Osteoblast (primary cell): ENCODE results near the gene ADGRL2. TPM values are rescaled to one million over a fixed set of nuclear protein-coding genes. Genes with fewer than 3 reads are reported as not detected.

Experiments
- DNase-seq: peaks from one replicate; pipeline ENCODE4 v3.0.0; 2011; ENCODE audit warnings: low spot score, mixed read lengths; ENCODE audit not compliant: insufficient read length; ENCODE audit errors: missing footprints
- H2AFZ ChIP-seq: 2 replicates; pipeline ENCODE4 v1.6.0; 2011; ENCODE audit warnings: mild to moderate bottlenecking, low read length
- H3K27ac ChIP-seq: 2 replicates; pipeline ENCODE4 v1.5.1; 2011; ENCODE audit warnings: mild to moderate bottlenecking, low read depth, low read length, moderate library complexity
- H3K27me3 ChIP-seq: 2 replicates; pipeline ENCODE4 v1.6.0; 2012; ENCODE audit warnings: mild to moderate bottlenecking, control low read depth, inconsistent platforms, low read length, moderate library complexity; ENCODE audit not compliant: insufficient read depth
- H3K36me3 ChIP-seq: 2 replicates; pipeline ENCODE4 v1.5.1; 2011; ENCODE audit warnings: mild to moderate bottlenecking, low read length, control low read depth, moderate library complexity; ENCODE audit not compliant: insufficient read depth
- H3K4me1 ChIP-seq: 2 replicates; pipeline ENCODE4 v1.5.1; 2011; ENCODE audit warnings: mild to moderate bottlenecking, low read length, control low read depth, moderate library complexity; ENCODE audit not compliant: insufficient read depth
- H3K4me2 ChIP-seq: 2 replicates; pipeline ENCODE4 v1.6.0; 2011; ENCODE audit warnings: mild to moderate bottlenecking, low read length; ENCODE audit not compliant: insufficient read depth
- H3K4me3 ChIP-seq: fragments of 200-600 bp; sonication (generic); 3 replicates; pipeline ENCODE4 v1.5.1; 2012; ENCODE audit warnings: mild to moderate bottlenecking, low read length, inconsistent platforms; ENCODE audit not compliant: insufficient read depth
- H3K79me2 ChIP-seq: 2 replicates; pipeline ENCODE4 v1.6.0; 2012; ENCODE audit warnings: mild to moderate bottlenecking, low read length, control low read depth, inconsistent platforms; ENCODE audit not compliant: insufficient read depth
- H3K9me3 ChIP-seq: 2 replicates; pipeline ENCODE4 v1.5.1; 2011; ENCODE audit warnings: low read depth, low read length, control low read depth
- H4K20me1 ChIP-seq: 2 replicates; pipeline ENCODE4 v1.6.0; 2012; ENCODE audit warnings: mild to moderate bottlenecking, low read length, control low read depth; ENCODE audit not compliant: insufficient read depth
- total RNA-seq: library from RNA; depleted of rRNA; stranded (reverse); fragments of >200 nt; gene quantifications from 2 replicates; pipeline ENCODE4 v1.2.3, GENCODE V29; 2012
- TF ChIP-seq, protein P1 (sequence below): IDR thresholded peaks from 2 replicates; pipeline ENCODE4 v1.5.1; 2011; ENCODE audit warnings: mild to moderate bottlenecking, low read depth, low read length, moderate library complexity; ENCODE audit errors: extremely low read depth

ADGRL2 gene
- total RNA-seq, 1 donor: 55.4 TPM

DNA sequence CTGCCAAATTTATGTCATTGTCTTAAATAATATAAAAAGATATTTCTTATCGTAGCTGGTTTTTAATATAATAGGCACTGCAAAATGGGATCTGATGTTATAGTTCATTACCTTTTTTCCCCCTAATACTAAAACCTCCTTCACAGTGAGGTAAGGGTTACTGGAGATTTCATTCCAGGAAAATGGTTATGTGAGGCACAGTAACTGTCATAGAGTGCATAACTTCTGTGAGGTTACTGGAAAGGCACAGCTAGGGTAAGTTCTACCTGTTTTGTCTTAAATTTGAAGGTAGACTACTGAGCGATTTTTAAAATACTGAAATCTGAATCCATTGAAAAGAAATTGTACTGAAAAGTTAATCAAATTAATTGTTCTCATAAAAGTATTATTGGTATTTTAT, 13.0 kb downstream of the ADGRL2 start:
- peaks cover 60% of the 10 kb centered on the region for H3K79me2 ChIP-seq
- H3K27me3 ChIP-seq: no peaks in the 10 kb centered on the region
- no peak for DNase-seq
- H3K4me2 ChIP-seq: no peak overlapping the region
- no peaks in the 10 kb centered on the region for H3K9me3 ChIP-seq
- no peaks in the 10 kb centered on the region for H4K20me1 ChIP-seq
- no peak overlapping the region for H3K27ac ChIP-seq
- no peaks in the 10 kb centered on the region for H3K36me3 ChIP-seq
- TF ChIP-seq, protein P1, sequence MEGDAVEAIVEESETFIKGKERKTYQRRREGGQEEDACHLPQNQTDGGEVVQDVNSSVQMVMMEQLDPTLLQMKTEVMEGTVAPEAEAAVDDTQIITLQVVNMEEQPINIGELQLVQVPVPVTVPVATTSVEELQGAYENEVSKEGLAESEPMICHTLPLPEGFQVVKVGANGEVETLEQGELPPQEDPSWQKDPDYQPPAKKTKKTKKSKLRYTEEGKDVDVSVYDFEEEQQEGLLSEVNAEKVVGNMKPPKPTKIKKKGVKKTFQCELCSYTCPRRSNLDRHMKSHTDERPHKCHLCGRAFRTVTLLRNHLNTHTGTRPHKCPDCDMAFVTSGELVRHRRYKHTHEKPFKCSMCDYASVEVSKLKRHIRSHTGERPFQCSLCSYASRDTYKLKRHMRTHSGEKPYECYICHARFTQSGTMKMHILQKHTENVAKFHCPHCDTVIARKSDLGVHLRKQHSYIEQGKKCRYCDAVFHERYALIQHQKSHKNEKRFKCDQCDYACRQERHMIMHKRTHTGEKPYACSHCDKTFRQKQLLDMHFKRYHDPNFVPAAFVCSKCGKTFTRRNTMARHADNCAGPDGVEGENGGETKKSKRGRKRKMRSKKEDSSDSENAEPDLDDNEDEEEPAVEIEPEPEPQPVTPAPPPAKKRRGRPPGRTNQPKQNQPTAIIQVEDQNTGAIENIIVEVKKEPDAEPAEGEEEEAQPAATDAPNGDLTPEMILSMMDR: no peak
- no peak overlapping the region for H3K4me3 ChIP-seq
- no peak overlapping the region for H2AFZ ChIP-seq
- H3K4me1 ChIP-seq: peaks cover 7% of the 10 kb centered on the region

DNA sequence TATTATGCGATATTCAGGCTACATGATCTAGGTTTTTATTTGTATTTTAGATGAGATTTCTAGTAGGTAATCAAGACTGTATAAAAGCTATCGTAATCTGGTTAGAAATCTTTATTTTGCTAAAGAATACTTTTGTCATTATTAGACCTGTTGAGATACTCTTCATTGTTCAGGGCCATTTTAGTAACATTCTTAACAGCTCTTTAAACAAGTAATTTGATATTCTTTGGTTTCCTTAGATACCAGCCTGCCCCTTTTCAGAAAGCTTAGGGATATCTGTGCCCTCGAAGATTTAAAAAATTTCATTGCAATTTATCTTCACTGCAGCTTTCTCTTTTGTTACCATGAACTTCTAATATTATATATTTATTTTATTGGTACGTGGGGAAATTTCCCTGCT, 18.9 kb downstream of the ADGRL2 start:
- Histone ChIP-seq H3K4me1 (no peaks in the 10 kb centered on the region), H3K9me3 (no peaks in the 10 kb centered on the region), H4K20me1 (no peaks in the 10 kb centered on the region), H3K4me2 (no peak overlapping the region), H3K4me3 (no peak overlapping the region), H2AFZ (no peak overlapping the region), H3K36me3 (no peaks in the 10 kb centered on the region), H3K79me2 (peaks cover 44% of the 10 kb centered on the region), H3K27me3 (no peaks in the 10 kb centered on the region), H3K27ac (no peak overlapping the region)
- DNase-seq: no peak
- TF ChIP-seq, protein P1: no peak

- no peak overlapping the region for H2AFZ ChIP-seq
- H3K79me2 ChIP-seq: peaks cover 48% of the 10 kb centered on the region
- no peaks in the 10 kb centered on the region for H3K36me3 ChIP-seq
- no peaks in the 10 kb centered on the region for H3K4me1 ChIP-seq
- DNase-seq: no peak
- no peak overlapping the region for H3K4me3 ChIP-seq
- H3K4me2 ChIP-seq: no peak overlapping the region
- TF ChIP-seq, protein P1: no peak
- no peaks in the 10 kb centered on the region for H4K20me1 ChIP-seq
- no peak overlapping the region for H3K27ac ChIP-seq
- H3K9me3 ChIP-seq: no peaks in the 10 kb centered on the region
- H3K27me3 ChIP-seq: no peaks in the 10 kb centered on the region
Observed at GRCh38 chr1:81820765-81821164, 20.0 kb downstream of the ADGRL2 start.

DNA sequence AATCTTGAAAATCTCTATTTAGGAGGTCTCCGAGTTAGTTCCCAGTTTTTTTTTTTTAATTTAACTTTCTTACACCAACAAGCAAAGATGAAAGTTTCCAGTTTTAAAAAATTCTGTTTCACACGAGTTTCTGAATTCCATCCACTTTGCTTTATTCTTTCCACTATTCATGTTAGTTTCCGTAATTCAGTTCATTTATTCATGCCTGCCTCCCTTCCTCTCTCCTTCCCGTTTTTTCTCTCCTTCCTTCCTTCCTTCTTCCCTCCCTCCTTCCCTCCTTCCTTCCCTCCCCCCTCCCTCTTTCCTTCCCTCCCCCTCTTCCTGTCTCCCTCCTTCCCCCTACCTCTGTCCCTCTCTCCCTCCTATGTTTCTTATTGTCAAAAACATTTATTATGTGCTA, 22.3 kb downstream of the ADGRL2 start:
- H3K79me2 ChIP-seq: peaks cover 49% of the 10 kb centered on the region

More for the DNA sequence above, 22.3 kb downstream of the ADGRL2 start:
- Histone ChIP-seq H3K4me1 (no peaks in the 10 kb centered on the region), H2AFZ (no peak overlapping the region), H3K4me2 (no peak overlapping the region), H3K4me3 (no peak overlapping the region), H4K20me1 (no peaks in the 10 kb centered on the region), H3K36me3 (no peaks in the 10 kb centered on the region), H3K9me3 (no peaks in the 10 kb centered on the region), H3K27ac (no peak overlapping the region), H3K27me3 (no peaks in the 10 kb centered on the region)
- DNase-seq: no peak
- TF ChIP-seq, protein P1: no peak
